ENCODE data around the gene COLEC11.
"Not testable (repeated sequence)": the region's sequence is repeated elsewhere in the genome, so short reads cannot be mapped to it uniquely, and the experiment has no call there.

The COLEC11 gene

DNA sequence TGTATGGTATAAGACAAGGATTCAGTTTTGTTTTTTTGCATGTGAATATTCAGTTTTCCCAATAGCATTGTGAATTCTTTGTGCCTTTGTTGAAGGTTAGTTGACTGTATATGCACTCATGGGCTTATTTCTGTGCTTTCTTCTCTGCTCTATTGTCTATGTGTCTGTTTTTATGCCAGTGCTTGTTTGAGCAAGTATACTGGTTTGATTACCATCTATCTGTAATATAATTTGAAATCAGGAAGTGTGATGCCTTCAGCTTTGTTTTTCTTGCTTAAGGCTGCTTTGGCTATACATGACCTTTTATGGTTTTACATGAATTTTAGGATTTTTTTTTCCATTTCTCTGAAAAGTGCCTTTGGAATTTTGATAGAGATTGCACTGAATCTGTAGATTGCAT, 23.5 kb downstream of the COLEC11 start:
- Mint-ChIP-seq H3K36me3 (ENCODE audit: low read depth) (no peaks in the 10 kb centered on the region), H3K27ac (no peak overlapping the region), H3K4me3 (no peak overlapping the region), H3K27me3 (ENCODE audit: low read depth) (peaks cover 22% of the 10 kb centered on the region), H3K4me1 (ENCODE audit: low read depth) (no peaks in the 10 kb centered on the region), H3K9me3 (peaks cover 7% of the 10 kb centered on the region)

DNA sequence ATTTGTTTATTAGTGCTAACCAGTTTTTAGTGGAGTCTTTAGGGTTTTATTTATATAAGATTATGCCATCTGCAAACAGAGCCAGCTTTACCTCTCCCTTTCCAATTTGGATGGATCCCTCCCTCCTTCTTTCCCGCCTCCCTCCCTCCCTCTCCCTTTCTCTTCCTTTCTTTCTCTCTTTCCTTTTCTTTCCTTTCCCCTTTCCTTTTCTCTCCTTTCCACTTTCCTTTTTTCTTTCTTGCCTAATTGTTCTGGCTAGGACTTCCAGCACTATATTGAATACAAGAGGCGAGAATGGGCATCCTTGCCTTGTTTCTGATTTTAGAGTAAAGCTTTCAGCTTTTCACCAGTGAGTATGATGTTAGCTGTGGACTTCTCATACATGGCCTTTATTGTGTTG, 24.1 kb downstream of the COLEC11 start:
- no peak overlapping the region for H3K27ac Mint-ChIP-seq
- H3K4me3 Mint-ChIP-seq = no peak overlapping the region
- peaks cover 5% of the 10 kb centered on the region for H3K9me3 Mint-ChIP-seq
- H3K4me1 Mint-ChIP-seq (ENCODE audit: low read depth) = no peaks in the 10 kb centered on the region
- H3K27me3 Mint-ChIP-seq (ENCODE audit: low read depth) = peaks cover 26% of the 10 kb centered on the region
- H3K36me3 Mint-ChIP-seq (ENCODE audit: low read depth) = no peaks in the 10 kb centered on the region

DNA sequence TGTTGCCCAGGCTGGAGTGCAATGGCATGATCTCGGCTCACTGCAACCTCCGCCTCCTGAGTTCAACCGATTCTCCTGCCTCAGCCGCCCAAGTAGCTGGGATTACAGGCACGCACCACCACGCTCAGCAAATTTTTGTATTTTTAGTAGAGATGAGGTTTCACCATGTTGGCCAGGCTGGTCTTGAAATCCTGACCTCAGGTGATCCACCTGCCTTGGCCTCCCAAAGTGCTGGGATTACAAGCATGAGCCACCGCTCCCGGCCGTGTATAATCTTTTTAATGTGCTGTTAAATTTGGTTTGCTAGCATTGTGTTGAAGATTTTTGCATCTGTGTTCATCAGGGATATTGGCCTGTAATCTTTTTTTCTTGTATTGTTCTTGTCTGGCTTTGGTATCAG, 24.7 kb downstream of the COLEC11 start:
- H3K4me3 Mint-ChIP-seq; H3K36me3 Mint-ChIP-seq (ENCODE audit: low read depth); H3K9me3 Mint-ChIP-seq; H3K27ac Mint-ChIP-seq; H3K4me1 Mint-ChIP-seq (ENCODE audit: low read depth): not testable (repeated sequence)
- H3K27me3 Mint-ChIP-seq (ENCODE audit: low read depth) = peaks cover 26% of the 10 kb centered on the region

DNA sequence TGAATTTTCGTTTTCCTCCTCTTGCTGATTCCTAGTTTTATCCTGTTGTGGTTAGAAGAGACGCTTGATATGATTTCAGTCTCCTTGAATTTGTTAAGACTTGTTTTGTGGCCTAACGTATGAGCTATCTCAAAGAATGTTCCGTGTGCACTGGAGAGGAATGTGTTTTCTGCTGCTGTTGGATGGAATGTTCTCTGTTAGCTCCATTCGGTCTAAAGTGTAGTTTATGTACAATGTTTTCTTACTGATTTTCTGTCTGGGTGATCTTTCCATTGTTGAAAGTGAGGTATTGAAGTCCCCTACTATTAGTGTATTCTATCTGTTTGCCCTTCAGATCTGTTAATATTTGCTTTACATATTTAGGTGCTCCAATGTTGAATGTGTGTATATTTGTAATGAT, 25.9 kb downstream of the COLEC11 start:
- Mint-ChIP-seq H3K4me1 (ENCODE audit: low read depth) (no peaks in the 10 kb centered on the region), H3K36me3 (ENCODE audit: low read depth) (no peaks in the 10 kb centered on the region), H3K4me3 (no peak overlapping the region), H3K9me3 (peaks cover 5% of the 10 kb centered on the region), H3K27ac (no peak overlapping the region), H3K27me3 (ENCODE audit: low read depth) (peaks cover 26% of the 10 kb centered on the region)

DNA sequence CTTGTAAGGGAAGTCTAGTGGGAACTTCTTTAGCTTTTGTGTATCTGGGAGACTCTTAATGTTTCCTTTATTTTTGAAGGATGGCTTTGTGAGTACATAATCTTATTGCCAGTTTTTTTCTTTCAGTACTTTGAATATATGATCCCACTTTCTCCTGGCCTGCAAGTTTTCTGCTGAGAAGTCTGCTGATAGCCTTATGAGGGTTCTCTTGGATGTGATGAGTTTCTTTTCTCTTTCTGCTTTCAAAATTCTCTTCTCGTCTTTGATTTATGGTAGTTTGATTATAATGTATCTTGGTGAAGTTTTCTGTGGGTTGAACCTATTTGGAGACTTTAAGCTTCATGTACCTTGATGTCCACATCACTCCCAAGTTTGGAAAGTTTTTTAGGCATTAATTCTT, 28.1 kb downstream of the COLEC11 start:
- H3K36me3 Mint-ChIP-seq (ENCODE audit: low read depth) = no peaks in the 10 kb centered on the region
- no peaks in the 10 kb centered on the region for H3K4me1 Mint-ChIP-seq (ENCODE audit: low read depth)
- H3K9me3 Mint-ChIP-seq = no peaks in the 10 kb centered on the region
- no peak overlapping the region for H3K4me3 Mint-ChIP-seq
- peaks cover 26% of the 10 kb centered on the region for H3K27me3 Mint-ChIP-seq (ENCODE audit: low read depth)
- H3K27ac Mint-ChIP-seq = no peak overlapping the region

DNA sequence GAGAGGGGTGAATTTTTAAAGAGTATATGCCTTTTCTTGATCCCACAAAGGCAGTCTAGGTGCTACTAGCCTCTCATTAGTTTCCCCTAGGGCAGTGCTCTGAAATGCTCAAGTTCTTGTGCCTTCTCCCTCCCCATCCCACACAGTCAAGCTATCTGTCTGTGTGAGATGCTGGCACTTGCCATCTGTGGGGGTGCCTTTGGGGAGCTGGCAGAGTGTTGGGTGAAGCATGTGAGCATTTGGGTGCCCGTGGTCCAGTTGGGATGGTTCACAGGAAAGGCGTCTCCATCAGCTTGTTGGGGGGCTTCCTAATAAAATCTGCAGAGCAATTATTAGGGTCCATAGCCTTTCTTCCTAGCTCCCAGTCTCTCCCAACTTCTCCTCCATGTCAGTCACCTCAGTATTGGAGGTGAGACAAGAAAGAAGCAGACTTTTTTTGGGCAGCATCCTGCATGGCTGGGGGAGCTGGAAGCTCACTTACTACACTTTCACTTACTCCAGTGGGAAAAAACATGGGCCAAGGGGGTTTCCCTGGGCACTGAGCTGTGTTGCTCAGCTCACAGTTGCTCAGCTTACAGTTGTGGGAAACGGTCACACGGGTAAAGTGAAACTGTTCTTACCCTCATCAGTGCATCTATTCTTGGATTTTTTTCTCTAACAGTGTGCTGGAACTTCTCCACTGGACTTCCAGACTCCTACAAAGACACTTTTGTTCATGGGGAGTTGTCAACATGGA, 29.3 kb downstream of the COLEC11 start:
- Mint-ChIP-seq H3K27ac (no peak overlapping the region), H3K36me3 (ENCODE audit: low read depth) (no peaks in the 10 kb centered on the region), H3K4me3 (no peak overlapping the region), H3K4me1 (ENCODE audit: low read depth) (no peaks in the 10 kb centered on the region), H3K9me3 (no peaks in the 10 kb centered on the region), H3K27me3 (ENCODE audit: low read depth) (peaks cover 23% of the 10 kb centered on the region)

DNA sequence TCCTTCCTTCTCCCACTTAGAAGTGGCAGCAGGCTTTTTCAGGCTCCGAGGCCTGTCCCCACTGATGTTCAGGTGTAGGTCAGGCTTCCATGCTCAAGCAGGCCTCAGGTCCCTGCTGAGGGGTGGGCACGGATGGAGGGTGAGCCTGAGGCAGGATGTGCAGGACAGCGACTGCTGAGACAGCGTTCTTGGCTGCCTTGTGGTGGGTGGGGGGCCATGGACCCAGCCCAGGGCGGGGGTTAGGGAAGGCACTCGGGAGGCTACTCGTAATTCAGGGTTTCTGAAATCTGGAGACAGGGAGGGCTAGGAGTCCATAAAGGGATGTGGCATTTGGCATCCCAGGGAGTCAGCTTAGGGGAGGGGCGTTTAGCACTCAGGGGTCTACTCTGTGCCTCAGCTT, 30.3 kb downstream of the COLEC11 start:
- Mint-ChIP-seq H3K4me1 (ENCODE audit: low read depth) (no peaks in the 10 kb centered on the region), H3K36me3 (ENCODE audit: low read depth) (no peaks in the 10 kb centered on the region), H3K27ac (no peak overlapping the region), H3K27me3 (ENCODE audit: low read depth) (peaks cover 18% of the 10 kb centered on the region), H3K9me3 (no peaks in the 10 kb centered on the region), H3K4me3 (no peak overlapping the region)

DNA sequence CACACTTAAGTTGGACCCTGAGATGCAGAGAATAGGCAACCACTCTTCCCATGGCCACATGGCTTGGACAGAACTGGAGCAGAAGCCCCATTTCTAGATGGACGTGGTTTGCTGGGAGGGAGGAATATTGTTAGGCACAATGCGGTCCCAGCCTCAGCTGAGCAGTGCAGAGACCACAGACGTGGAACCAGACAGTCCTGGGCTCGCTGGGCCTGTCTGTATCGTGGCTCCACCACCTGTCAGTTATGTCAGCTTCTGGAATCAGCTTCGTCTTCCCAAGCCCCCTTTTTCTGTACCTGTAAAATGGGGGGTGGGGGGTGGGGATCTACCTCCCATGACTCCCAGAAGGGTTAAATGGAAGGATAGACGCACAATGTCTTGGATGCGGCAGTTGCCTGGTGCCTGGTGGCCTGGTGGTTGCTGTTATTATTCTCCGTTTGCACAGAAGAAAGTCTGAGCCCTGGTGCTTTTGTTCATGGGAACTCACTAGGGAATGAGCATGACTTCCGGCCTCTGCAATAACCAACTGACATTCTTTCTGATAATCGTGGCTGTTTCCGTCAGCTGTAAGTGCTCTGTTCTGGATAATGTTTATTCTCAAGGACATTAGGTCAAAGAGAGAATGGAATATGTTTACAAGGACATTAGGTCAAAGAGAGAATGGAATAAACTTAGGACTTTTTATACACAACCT, 31.4 kb downstream of the COLEC11 start:
- no peak overlapping the region for H3K27ac Mint-ChIP-seq
- no peak overlapping the region for H3K4me3 Mint-ChIP-seq
- H3K27me3 Mint-ChIP-seq (ENCODE audit: low read depth) = peaks cover 8% of the 10 kb centered on the region
- H3K36me3 Mint-ChIP-seq (ENCODE audit: low read depth) = no peaks in the 10 kb centered on the region
- no peaks in the 10 kb centered on the region for H3K4me1 Mint-ChIP-seq (ENCODE audit: low read depth)
- no peaks in the 10 kb centered on the region for H3K9me3 Mint-ChIP-seq

DNA sequence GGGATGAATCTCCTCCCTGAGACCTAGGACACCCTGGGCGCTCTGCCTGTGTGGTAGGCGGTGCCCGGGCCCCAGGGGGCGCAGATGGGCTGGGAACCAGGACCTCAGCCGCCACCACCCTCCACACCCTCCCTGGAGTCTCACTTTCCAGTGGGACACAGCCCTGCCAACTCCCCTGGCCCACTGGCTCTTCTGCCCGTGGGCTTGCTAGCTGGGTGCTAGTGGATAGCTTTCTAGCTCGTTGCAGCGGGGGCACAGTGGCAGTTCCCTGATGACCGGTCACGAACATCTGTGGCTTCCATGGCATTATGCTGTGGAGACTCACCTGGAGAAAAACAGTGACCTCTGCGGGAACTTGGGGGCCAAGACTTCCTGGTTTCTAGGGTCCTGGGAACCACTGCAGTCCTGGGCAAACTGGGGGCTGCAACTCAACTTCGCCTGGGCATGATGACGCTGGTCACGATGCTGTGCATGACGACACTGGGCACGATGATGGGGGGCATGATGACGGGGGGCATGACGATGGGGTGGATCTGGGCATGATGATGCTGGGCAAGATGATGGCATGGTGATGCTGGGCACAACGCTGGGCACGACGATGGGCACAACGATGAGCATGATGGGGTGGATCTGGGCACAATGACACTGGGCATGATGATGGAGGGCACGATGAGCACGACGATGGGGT, 32.0 kb downstream of the COLEC11 start:
- Mint-ChIP-seq H3K9me3 (no peaks in the 10 kb centered on the region), H3K4me1 (ENCODE audit: low read depth) (no peaks in the 10 kb centered on the region), H3K27ac (no peak overlapping the region)

DNA sequence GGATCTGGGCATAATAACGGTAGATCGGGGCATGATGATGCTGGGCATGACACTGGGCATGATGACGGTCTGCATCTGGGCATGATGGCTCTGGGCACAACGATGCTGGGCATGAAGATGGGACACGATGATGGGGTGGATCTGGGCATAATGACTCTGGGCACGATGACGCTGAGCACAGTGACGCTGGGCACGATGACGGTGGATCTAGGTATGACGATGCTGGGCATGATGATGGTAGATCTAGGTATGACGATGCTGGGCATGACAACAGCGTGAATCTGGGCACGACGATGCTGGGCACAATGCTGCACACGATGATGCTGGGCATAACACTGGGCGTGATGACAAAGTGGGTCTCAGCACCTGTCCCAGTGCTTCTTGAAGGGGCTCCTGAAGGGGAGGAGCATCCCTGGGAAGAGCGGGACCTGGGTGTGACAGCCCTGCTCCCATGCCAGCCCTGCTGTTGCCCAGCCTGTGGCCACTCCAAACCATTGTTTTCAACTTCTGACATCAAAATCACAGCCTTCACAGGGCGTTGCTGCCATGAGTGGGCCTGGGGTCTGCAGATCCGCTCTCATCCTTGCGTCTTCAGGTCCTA, 32.7 kb downstream of the COLEC11 start:
- H3K27me3 Mint-ChIP-seq (ENCODE audit: low read depth) = peaks cover 5% of the 10 kb centered on the region
- H3K4me1 Mint-ChIP-seq (ENCODE audit: low read depth) = no peaks in the 10 kb centered on the region
- no peak overlapping the region for H3K4me3 Mint-ChIP-seq
- H3K36me3 Mint-ChIP-seq (ENCODE audit: low read depth) = no peaks in the 10 kb centered on the region
- H3K9me3 Mint-ChIP-seq = no peaks in the 10 kb centered on the region
- H3K27ac Mint-ChIP-seq = no peak overlapping the region

More for the DNA sequence above, 32.0 kb downstream of the COLEC11 start:
- Mint-ChIP-seq H3K27me3 (ENCODE audit: low read depth) (peaks cover 5% of the 10 kb centered on the region), H3K4me3 (no peak overlapping the region), H3K36me3 (ENCODE audit: low read depth) (no peaks in the 10 kb centered on the region)

DNA sequence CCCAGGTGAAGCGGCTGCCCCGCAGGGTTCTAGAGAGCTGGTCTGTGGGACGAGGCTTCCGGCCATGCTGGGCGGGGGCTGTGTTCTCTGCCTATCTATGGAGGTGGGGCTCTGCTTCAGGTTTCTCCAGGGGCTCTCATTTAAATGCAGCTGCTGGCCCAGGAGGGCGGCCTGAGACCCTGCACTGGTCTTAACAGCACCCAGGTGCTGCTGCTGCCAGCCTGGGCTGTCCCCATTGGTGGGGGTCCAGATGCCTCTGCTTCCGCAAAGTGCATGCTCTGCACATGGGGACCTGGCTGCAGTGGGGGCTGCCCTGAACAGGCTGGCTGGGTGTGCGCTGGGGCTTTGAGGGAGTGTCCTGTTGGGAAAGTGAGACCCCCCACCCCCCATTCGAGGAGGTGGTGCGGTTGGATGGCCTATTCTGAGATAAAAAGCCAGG, 33.3 kb downstream of the COLEC11 start:
- Mint-ChIP-seq H3K36me3 (ENCODE audit: low read depth) (no peaks in the 10 kb centered on the region), H3K27ac (no peak overlapping the region), H3K9me3 (no peaks in the 10 kb centered on the region), H3K4me3 (no peak overlapping the region), H3K4me1 (ENCODE audit: low read depth) (no peaks in the 10 kb centered on the region), H3K27me3 (ENCODE audit: low read depth) (peaks cover 5% of the 10 kb centered on the region)

DNA sequence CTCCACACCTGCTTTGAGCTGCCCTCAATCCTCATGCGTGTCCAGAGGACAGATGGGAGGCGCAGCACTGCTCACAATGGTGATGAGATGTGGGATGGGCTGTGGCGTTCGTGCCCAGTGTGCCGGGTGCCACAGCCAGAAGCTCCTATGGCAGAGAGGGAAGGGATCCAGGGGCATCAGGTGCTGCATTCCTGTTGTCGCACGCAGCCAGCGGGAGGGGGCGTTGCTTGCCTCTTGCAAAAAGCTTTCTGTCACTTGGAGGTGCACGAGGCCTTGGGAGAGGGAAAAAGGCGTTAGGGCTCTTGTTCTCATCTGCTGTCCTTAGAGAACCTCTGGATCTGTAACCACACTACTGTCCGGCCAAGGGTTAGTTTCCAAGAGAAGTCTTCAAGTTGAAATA, 33.9 kb downstream of the COLEC11 start:
- H3K27me3 Mint-ChIP-seq (ENCODE audit: low read depth) = peaks cover under 1% of the 10 kb centered on the region
- H3K4me3 Mint-ChIP-seq = no peak overlapping the region
- H3K9me3 Mint-ChIP-seq = no peaks in the 10 kb centered on the region
- no peaks in the 10 kb centered on the region for H3K4me1 Mint-ChIP-seq (ENCODE audit: low read depth)
- H3K27ac Mint-ChIP-seq = no peak overlapping the region
- no peaks in the 10 kb centered on the region for H3K36me3 Mint-ChIP-seq (ENCODE audit: low read depth)

DNA sequence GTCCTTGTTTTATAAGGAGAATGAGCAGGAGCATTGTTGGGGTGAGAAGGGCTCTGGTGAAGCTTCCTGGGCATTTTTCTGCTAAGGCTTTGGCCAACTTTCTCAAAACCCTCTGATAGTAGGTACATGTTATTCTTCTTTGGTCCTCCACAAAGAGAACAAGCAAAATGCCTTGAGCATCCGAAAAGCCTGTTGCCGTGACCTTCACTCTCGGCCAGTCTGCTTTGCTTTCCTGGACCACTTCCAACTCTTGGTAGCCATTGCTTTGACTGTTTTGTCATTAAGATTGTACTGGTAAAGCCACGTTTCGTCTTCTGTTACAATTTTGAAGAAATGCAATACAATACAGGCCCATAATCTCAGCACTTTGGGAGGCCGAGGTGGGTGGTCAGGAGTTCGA, 35.7 kb downstream of the COLEC11 start:
- H3K27me3 Mint-ChIP-seq (ENCODE audit: low read depth) = no peaks in the 10 kb centered on the region
- H3K9me3 Mint-ChIP-seq = no peaks in the 10 kb centered on the region
- H3K4me3 Mint-ChIP-seq = no peak overlapping the region
- H3K36me3 Mint-ChIP-seq (ENCODE audit: low read depth) = no peaks in the 10 kb centered on the region
- no peaks in the 10 kb centered on the region for H3K4me1 Mint-ChIP-seq (ENCODE audit: low read depth)
- no peak overlapping the region for H3K27ac Mint-ChIP-seq

DNA sequence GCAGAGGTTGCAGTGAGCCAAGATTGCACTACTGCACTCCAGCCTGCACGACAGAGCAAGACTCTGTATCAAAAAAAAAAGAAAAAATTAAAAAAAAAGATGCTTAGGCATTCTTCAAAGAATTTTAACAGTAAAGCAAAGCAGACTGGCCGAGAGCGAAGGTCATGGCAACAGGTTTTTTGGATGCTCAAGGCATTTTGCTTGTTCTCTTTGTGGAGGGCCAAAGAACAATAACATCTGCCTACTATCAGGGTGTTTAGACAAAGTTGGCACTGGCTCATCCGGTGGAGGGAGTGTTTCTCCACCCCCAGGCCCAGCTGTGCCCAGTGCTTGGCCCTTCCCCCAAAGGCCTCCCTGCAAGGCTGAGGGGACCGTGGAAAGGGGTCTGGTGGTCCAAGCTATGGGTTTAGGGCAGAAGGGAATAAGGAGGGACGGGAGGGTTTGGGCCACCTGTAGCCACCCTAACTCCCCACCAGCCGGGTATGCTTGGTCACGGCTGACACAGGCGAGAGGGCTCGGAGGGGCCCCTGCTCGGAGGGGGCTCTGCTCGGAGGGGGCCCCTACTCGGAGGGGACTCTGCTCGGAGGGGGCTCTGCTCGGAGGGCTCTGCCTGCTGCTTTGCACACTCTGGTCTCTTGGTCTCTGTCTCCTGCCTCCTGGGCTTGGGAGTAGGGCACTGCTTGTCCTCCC, 36.4 kb downstream of the COLEC11 start:
- no peak overlapping the region for H3K4me3 Mint-ChIP-seq
- H3K4me1 Mint-ChIP-seq (ENCODE audit: low read depth) = no peaks in the 10 kb centered on the region
- H3K36me3 Mint-ChIP-seq (ENCODE audit: low read depth) = no peaks in the 10 kb centered on the region
- H3K9me3 Mint-ChIP-seq = no peaks in the 10 kb centered on the region
- no peak overlapping the region for H3K27ac Mint-ChIP-seq
- no peaks in the 10 kb centered on the region for H3K27me3 Mint-ChIP-seq (ENCODE audit: low read depth)

Data from T-helper 1 cell treated with Interleukin-12 subunit alpha and Interleukin-12 subunit beta and Interleukin-4 antibody, amounts not matched to agents 30 μg/mL and 1 μg/mL, for 36 hours (primary cell).